Neural crest cell (in vitro differentiated cells): ENCODE measurements around the gene TMEM144. TPM values are rescaled to one million over a fixed set of nuclear protein-coding genes. Genes with fewer than 3 reads are reported as not detected.

Experiments
- DNase-seq: peaks from one replicate; pipeline ENCODE4 v3.0.0; 2021; ENCODE audit warnings: low read depth, mixed read lengths, low spot score
- H3K27ac Mint-ChIP-seq: one replicate; pipeline ENCODE4 v1.8.0; 2021; ENCODE audit warnings: mild to moderate bottlenecking, mixed read lengths; ENCODE audit not compliant: unreplicated experiment
- H3K27me3 Mint-ChIP-seq: 2 replicates; pipeline ENCODE4 v1.8.0; 2021; ENCODE audit warnings: low read depth, mild to moderate bottlenecking, mixed read lengths
- H3K36me3 Mint-ChIP-seq: 2 replicates; pipeline ENCODE4 v1.8.0; 2021; ENCODE audit warnings: low read depth, mild to moderate bottlenecking, mixed read lengths
- H3K4me1 Mint-ChIP-seq: 2 replicates; pipeline ENCODE4 v1.8.0; 2021; ENCODE audit warnings: mixed read lengths
- H3K4me3 Mint-ChIP-seq: one replicate; pipeline ENCODE4 v1.8.0; 2021; ENCODE audit warnings: mild to moderate bottlenecking, mixed read lengths
- H3K9me3 Mint-ChIP-seq: 2 replicates; pipeline ENCODE4 v1.8.0; 2021; ENCODE audit warnings: mixed read lengths
- total RNA-seq: library from RNA; stranded (reverse); gene quantifications from 2 replicates; pipeline ENCODE4 v1.2.1, GENCODE V29; 2021
- TF ChIP-seq, protein P1 (sequence below): fragments of 200-600 bp; sonication (generic); conservative IDR thresholded peaks from 2 replicates; pipeline ENCODE4 v1.5.0; 2021; ENCODE audit warnings: antibody characterized with exemption, mild to moderate bottlenecking

Gene TMEM144
- total RNA-seq, 1 donor from 2014 or later, result 1.8 TPM

DNA sequence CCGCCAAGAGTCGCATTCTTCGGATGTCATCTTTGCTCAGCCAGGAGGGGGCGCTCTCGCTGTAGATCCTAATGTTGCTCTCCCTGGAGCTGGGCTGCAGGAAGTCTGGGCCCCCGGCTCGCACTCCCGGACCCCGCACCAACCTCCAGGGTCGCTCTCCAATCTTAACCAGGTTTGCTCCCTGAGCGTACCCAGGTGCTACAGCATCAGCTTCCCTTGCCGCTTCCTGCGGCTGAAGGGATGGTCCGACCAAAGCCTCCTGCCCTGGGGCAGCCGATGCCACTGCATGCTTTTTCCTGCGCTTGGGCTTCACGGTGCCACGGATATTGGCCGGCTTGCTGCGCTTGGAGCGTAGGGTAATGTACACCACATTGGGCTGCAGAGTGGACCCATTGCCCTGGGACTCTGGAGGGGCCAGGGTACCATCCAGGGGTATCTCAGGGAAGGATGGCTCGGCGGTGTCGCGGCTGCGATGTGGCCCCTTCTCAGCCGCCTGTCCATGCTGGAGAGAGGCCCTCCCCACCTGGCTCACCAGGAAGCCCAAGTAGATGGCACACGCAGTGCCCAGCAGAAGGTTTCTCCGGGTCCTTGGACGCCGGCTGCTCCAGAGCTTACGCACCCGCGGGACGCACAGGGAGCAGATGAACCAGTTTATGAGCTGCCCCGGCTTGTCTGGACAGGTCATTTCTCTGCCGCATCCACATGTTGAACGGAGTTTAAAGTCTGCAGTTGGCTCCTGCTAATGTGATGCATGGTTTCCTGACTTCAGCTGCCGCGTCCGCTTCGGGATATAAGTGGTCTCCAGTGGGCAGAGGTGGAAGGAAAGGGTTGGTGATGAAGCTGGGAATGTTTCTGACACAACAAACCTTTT is 39.4 kb upstream of the TMEM144 start:
- Mint-ChIP-seq H3K4me3 (peak overlapping the region; percentile 47), H3K36me3 (no peaks in the 10 kb centered on the region), H3K9me3 (no peaks in the 10 kb centered on the region), H3K4me1 (peaks cover 36% of the 10 kb centered on the region), H3K27me3 (no peaks in the 10 kb centered on the region), H3K27ac (no peak overlapping the region)
- DNase-seq, result no peak
- TF ChIP-seq, protein P1, sequence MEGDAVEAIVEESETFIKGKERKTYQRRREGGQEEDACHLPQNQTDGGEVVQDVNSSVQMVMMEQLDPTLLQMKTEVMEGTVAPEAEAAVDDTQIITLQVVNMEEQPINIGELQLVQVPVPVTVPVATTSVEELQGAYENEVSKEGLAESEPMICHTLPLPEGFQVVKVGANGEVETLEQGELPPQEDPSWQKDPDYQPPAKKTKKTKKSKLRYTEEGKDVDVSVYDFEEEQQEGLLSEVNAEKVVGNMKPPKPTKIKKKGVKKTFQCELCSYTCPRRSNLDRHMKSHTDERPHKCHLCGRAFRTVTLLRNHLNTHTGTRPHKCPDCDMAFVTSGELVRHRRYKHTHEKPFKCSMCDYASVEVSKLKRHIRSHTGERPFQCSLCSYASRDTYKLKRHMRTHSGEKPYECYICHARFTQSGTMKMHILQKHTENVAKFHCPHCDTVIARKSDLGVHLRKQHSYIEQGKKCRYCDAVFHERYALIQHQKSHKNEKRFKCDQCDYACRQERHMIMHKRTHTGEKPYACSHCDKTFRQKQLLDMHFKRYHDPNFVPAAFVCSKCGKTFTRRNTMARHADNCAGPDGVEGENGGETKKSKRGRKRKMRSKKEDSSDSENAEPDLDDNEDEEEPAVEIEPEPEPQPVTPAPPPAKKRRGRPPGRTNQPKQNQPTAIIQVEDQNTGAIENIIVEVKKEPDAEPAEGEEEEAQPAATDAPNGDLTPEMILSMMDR, result peak; percentile 61

DNA sequence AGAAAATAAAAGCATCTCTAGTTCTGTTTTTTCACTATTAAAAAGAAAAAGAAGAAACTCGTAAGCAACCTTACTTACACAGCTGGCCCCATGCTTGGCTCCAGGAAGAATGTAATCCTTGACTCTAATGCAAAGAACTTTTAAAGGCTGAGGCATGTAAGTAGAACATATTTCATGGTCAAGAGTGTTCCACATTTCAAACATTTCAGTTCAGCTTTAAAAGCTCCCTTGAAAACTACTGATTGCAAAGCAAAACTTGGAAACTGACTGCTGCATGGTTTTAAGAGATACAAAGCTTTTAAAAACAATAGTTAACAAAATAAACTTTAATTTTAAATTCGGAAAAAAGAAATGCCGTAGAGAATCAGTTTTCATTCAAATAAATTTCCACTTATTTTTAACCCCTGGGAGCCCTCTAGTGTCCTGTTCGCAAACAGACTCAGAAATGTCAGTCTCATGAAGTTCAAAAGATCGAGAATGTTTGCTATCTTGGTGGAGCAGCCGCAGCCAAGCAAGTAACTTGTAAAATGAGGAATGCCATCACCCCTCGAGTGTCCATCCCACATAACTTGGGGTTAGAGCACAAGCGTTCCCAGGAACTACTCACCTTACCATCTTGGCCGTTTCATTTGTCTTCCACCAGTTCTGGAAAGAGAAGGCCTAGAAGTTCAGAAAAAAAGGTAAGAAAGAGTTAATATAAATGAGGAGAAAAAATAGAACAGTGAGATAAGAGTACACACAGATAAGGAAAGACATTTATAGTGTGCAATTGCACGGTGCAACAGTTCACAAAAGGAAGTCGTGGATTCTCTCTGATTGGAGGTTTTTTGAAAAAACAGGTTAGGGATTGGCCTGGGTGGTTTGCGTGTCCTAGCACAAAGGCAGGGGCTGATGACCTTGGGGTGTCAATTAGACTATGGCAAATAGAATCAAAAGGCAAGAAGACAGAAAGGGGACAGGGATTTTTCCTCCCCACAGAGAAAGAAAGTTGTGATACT is 37.7 kb upstream of the TMEM144 start, which contains the start of gene GASK1B:
Gene GASK1B, minus strand, starts transcription at position 765 of the 998 bp plus-strand sequence. CDS start 1,650 bp downstream, outside the sequence.
- Mint-ChIP-seq H3K4me3 (peak within 1 kb of the TSS; percentile 77), H3K4me1 (peaks cover 24% of the 10 kb centered on the region), H3K9me3 (no peaks in the 10 kb centered on the region), H3K27me3 (no peaks in the 10 kb centered on the region), H3K36me3 (no peaks in the 10 kb centered on the region), H3K27ac (peak within 1 kb of the TSS; percentile 89)
- TF ChIP-seq, protein P1, result peak; percentile 87
- no peak for DNase-seq

DNA sequence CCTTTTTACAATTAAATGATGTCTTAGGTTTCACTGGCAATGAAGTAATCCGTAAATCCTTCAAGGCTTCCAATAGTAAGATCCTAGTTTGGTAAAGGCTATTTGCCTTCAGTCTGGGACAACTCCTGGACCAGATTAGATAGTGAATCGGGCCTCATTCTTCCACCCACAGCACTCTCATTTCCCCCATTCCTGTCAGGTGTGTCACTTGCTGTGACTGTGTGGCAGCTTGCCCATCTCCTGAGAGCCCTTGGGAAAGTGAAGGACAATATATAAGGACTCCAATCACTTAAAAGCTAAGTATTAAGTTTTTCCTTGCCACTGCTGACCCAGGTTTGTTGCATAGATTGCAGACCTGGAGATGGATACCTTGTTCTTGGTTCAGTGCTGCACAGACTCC is 34.2 kb upstream of the TMEM144 start:
- H3K27me3 Mint-ChIP-seq, result no peaks in the 10 kb centered on the region
- H3K4me3 Mint-ChIP-seq, result no peak overlapping the region
- peaks cover 13% of the 10 kb centered on the region for H3K4me1 Mint-ChIP-seq
- H3K9me3 Mint-ChIP-seq, result no peaks in the 10 kb centered on the region
- no peak overlapping the region for H3K27ac Mint-ChIP-seq
- TF ChIP-seq, protein P1, result no peak
- DNase-seq, result no peak
- no peaks in the 10 kb centered on the region for H3K36me3 Mint-ChIP-seq

DNA sequence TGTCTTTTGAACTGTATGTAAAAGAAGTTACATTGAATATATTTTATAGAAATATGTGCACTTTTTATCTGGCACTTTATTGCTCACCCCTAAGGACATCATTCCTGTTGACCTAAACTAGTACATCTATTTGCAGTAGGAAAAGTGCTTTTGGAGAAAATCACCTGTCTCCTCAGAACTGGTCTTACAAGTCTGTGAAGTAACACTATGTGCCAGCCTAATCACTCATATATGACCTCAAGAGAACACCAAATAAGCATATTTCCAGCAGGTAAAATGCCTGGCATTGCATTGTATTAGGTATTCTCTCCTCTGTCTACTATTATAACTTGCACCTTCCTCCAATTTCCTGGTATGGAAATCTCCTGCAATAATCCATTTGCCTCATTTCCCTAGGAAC is 33.5 kb upstream of the TMEM144 start:
- no peaks in the 10 kb centered on the region for H3K9me3 Mint-ChIP-seq
- H3K27me3 Mint-ChIP-seq, result no peaks in the 10 kb centered on the region
- DNase-seq, result no peak
- H3K4me1 Mint-ChIP-seq, result peaks cover 12% of the 10 kb centered on the region
- H3K36me3 Mint-ChIP-seq, result no peaks in the 10 kb centered on the region
- no peak overlapping the region for H3K4me3 Mint-ChIP-seq
- TF ChIP-seq, protein P1, result no peak
- no peak overlapping the region for H3K27ac Mint-ChIP-seq

DNA sequence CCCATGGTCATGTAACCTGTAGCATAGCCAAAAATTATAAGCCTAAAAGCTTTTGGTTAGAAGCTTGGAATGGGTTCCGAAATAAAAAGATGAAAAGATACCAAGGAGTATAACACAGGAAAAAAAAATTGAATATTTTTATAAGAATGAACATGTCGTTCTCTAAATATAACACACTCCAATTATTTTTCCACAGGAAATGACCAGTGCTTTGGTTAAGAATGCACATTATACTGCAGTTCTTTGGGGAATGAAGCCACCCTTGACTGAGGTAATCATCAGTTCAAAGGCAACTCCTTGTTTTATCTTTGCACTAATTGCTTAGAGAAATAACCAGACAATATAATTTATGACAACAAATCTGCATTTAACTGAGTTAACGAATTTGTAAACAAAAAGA is 30.8 kb upstream of the TMEM144 start:
- H3K27me3 Mint-ChIP-seq, result no peaks in the 10 kb centered on the region
- no peak overlapping the region for H3K27ac Mint-ChIP-seq
- peaks cover 12% of the 10 kb centered on the region for H3K4me1 Mint-ChIP-seq
- no peak for DNase-seq
- no peaks in the 10 kb centered on the region for H3K36me3 Mint-ChIP-seq
- no peaks in the 10 kb centered on the region for H3K9me3 Mint-ChIP-seq
- H3K4me3 Mint-ChIP-seq, result no peak overlapping the region
- TF ChIP-seq, protein P1, result no peak
